H1 (cell line): Measurements from ENCODE around the gene HOXC5. TPM values are rescaled to one million over a fixed set of nuclear protein-coding genes. Genes with fewer than 3 reads are reported as not detected.

Experiments used
- CTCF ChIA-PET: fragments of 300-600 bp; sonication (Branson Sonifier 250); formaldehyde crosslinking; loops from one replicate; lab custom pipeline; 2021; ENCODE audit not compliant: partially characterized antibody; lab: Charles Lee
- POLR2A ChIA-PET: fragments of 300-600 bp; sonication (Branson Sonifier 250); formaldehyde crosslinking; loops from one replicate; lab custom pipeline; 2021; ENCODE audit warnings: inconsistent platforms; ENCODE audit not compliant: partially characterized antibody; lab: Charles Lee
- DNase-seq, 2 experiments: peaks; one replicate each; pipeline versions ENCODE4 v3.0.0 to v3.0.0-alpha.2; 2010 to 2022; ENCODE audit warnings: low spot score in 2 of 2, low read depth in 1 of 2, mixed read lengths in 1 of 2
- FAIRE-seq: peaks from 2 replicates; lab custom pipeline; 2011; peaks lifted over from hg19 to GRCh38; lab: Jason Lieb, UNC
- H2AFZ ChIP-seq: 2 replicates; pipeline ENCODE4 v1.8.1; 2012; ENCODE audit warnings: low read length, inconsistent platforms
- H2AK5ac ChIP-seq: 2 replicates; pipeline ENCODE4 v1.6.1; 2013; ENCODE audit warnings: low read depth, low read length
- H2BK120ac ChIP-seq: replicated peaks from 2 replicates; pipeline ENCODE3; 2013; ENCODE audit warnings: low read depth, low read length, inconsistent platforms
- H2BK12ac ChIP-seq: 2 replicates; pipeline ENCODE4 v1.6.1; 2013; ENCODE audit warnings: low read depth, low read length
- H2BK15ac ChIP-seq: 2 replicates; pipeline ENCODE4 v1.6.1; 2013; ENCODE audit warnings: low read length
- H2BK20ac ChIP-seq: 2 replicates; pipeline ENCODE4 v1.6.1; 2013; ENCODE audit warnings: low read length
- H2BK5ac ChIP-seq: 2 replicates; pipeline ENCODE4 v1.6.1; 2013; ENCODE audit warnings: low read depth, low read length
- H3K14ac ChIP-seq: 2 replicates; pipeline ENCODE4 v1.6.1; 2013; ENCODE audit warnings: inconsistent platforms; ENCODE audit not compliant: insufficient read length
- H3K18ac ChIP-seq: 2 replicates; pipeline ENCODE4 v1.6.1; 2013; ENCODE audit warnings: low read length; ENCODE audit errors: extremely low read depth
- H3K23ac ChIP-seq: 2 replicates; pipeline ENCODE4 v1.6.1; 2013; ENCODE audit warnings: inconsistent platforms; ENCODE audit not compliant: insufficient read length
- H3K23me2 ChIP-seq: 2 replicates; pipeline ENCODE4 v1.6.1; 2013; ENCODE audit warnings: low read depth, low read length
- H3K27ac ChIP-seq: 2 replicates; pipeline ENCODE4 v1.6.1; 2011; ENCODE audit warnings: low read depth, low read length, inconsistent platforms
- H3K27me3 ChIP-seq, 4 experiments: replicated peaks in 1 of 4; 1 replicate in 1 of 4; 2 replicates in 3 of 4; pipeline versions ENCODE4 v1.6.1 to v1.8.1; 2011 to 2013; ENCODE audit warnings: low read length in 3 of 4, mild to moderate bottlenecking in 3 of 4, inconsistent platforms in 2 of 4, mixed read lengths in 2 of 4, moderate library complexity in 1 of 4; ENCODE audit not compliant: control insufficient read depth in 3 of 4, insufficient read depth in 3 of 4; ENCODE audit errors: extremely low read depth in 1 of 4
- H3K36me3 ChIP-seq, 4 experiments: 2 replicates each; pipeline versions ENCODE4 v1.6.1 to v1.8.1; 2011 to 2013; ENCODE audit warnings: mild to moderate bottlenecking in 4 of 4, low read length in 3 of 4, moderate library complexity in 2 of 4, control low read depth in 1 of 4, inconsistent platforms in 1 of 4; ENCODE audit not compliant: insufficient read depth in 4 of 4, control insufficient read depth in 2 of 4
- H3K4ac ChIP-seq: replicated peaks from 2 replicates; pipeline ENCODE3; 2013; ENCODE audit warnings: low read length, low read depth, mixed read lengths, inconsistent platforms; ENCODE audit not compliant: insufficient read length
- H3K4me1 ChIP-seq, 4 experiments: replicated peaks in 1 of 4; 1 replicate in 1 of 4; 2 replicates in 3 of 4; pipeline versions ENCODE4 v1.6.1 to v1.8.1; 2011 to 2013; ENCODE audit warnings: low read length in 3 of 4, inconsistent platforms in 2 of 4, mixed read lengths in 1 of 4; ENCODE audit not compliant: insufficient read depth in 4 of 4, control insufficient read depth in 3 of 4
- H3K4me2 ChIP-seq, 2 experiments: 2 replicates each; pipeline versions ENCODE4 v1.6.1 to v1.8.1; 2011 to 2013; ENCODE audit warnings: low read depth in 2 of 2, low read length in 2 of 2, control low read depth in 1 of 2, inconsistent platforms in 1 of 2, mild to moderate bottlenecking in 1 of 2; ENCODE audit not compliant: insufficient read depth in 1 of 2
- H3K4me3 ChIP-seq, 4 experiments: fragments of 200-600, 300-600 bp in 1 of 4; sonication (generic), shearing (Covaris generic), sonication (Bioruptor Twin) in 1 of 4; 2 replicates each; pipeline versions ENCODE4 v1.5.1 to v1.8.1; 2011 to 2016; ENCODE audit warnings: low read length in 4 of 4, low read depth in 3 of 4, control low read depth in 2 of 4, inconsistent platforms in 2 of 4, mild to moderate bottlenecking in 2 of 4, mixed read lengths in 1 of 4, moderate library complexity in 1 of 4; ENCODE audit not compliant: insufficient read depth in 2 of 4; ENCODE audit errors: extremely low read depth in 1 of 4
- H3K56ac ChIP-seq: replicated peaks from 2 replicates; pipeline ENCODE3; 2013; ENCODE audit warnings: low read depth, mild to moderate bottlenecking, mixed read lengths, low read length, inconsistent platforms; ENCODE audit not compliant: insufficient read length
- H3K79me1 ChIP-seq: 2 replicates; pipeline ENCODE4 v1.6.1; 2013; ENCODE audit warnings: low read depth, low read length, control low read depth
- H3K79me2 ChIP-seq, 2 experiments: 2 replicates each; pipeline versions ENCODE4 v1.6.1 to v1.8.1; 2012 to 2013; ENCODE audit warnings: low read length in 2 of 2, mild to moderate bottlenecking in 2 of 2, inconsistent platforms in 1 of 2; ENCODE audit not compliant: insufficient read depth in 2 of 2, control insufficient read depth in 1 of 2
- H3K9ac ChIP-seq, 4 experiments: replicated peaks in 1 of 4; 1 replicate in 1 of 4; 2 replicates in 3 of 4; pipeline versions ENCODE4 v1.6.1 to v1.8.1; 2011 to 2013; ENCODE audit warnings: low read depth in 3 of 4, low read length in 3 of 4, control low read depth in 2 of 4, mild to moderate bottlenecking in 2 of 4, moderate library complexity in 2 of 4, inconsistent platforms in 1 of 4; ENCODE audit errors: extremely low read depth in 1 of 4
- H3K9me3 ChIP-seq, 2 experiments: 2 replicates each; pipeline versions ENCODE4 v1.6.1 to v1.8.1; 2012 to 2013; ENCODE audit warnings: mild to moderate bottlenecking in 2 of 2, moderate library complexity in 2 of 2, control low read depth in 1 of 2, inconsistent platforms in 1 of 2, low read depth in 1 of 2, low read length in 1 of 2, mixed read lengths in 1 of 2; ENCODE audit not compliant: insufficient read depth in 2 of 2
- H4K20me1 ChIP-seq, 2 experiments: replicated peaks in 1 of 2; 2 replicates each; pipeline versions ENCODE3 to v1.8.1; 2011 to 2013; ENCODE audit warnings: inconsistent platforms in 2 of 2, low read length in 2 of 2, mild to moderate bottlenecking in 1 of 2; ENCODE audit not compliant: insufficient read depth in 2 of 2, control insufficient read depth in 1 of 2
- H4K5ac ChIP-seq: 2 replicates; pipeline ENCODE4 v1.6.1; 2013; ENCODE audit warnings: low read length, low read depth, mixed read lengths, inconsistent platforms; ENCODE audit not compliant: insufficient read length
- H4K8ac ChIP-seq: 2 replicates; pipeline ENCODE4 v1.8.0; 2013; ENCODE audit warnings: mild to moderate bottlenecking, moderate library complexity, low read length, inconsistent platforms; ENCODE audit not compliant: insufficient read depth; ENCODE audit errors: extremely low read depth
- H4K91ac ChIP-seq: replicated peaks from 2 replicates; pipeline ENCODE3; 2013; ENCODE audit warnings: low read length, mixed read lengths, inconsistent platforms; ENCODE audit not compliant: insufficient read length
- ASH2L ChIP-seq: fragments of 200-600, 300-600 bp; sonication (generic); IDR thresholded peaks from one replicate; pipeline ENCODE4 v1.7.1; 2017; ENCODE audit warnings: low read length
- ATF3 ChIP-seq: IDR thresholded peaks from 2 replicates; pipeline ENCODE4 v1.6.1; 2011; ENCODE audit warnings: low read depth, mild to moderate bottlenecking, low read length; ENCODE audit not compliant: insufficient read depth
- BRCA1 ChIP-seq: IDR thresholded peaks from 2 replicates; pipeline ENCODE4 v1.6.1; 2012; ENCODE audit warnings: low read depth, low read length, improper control_type of control experiment
- EZH2 ChIP-seq: fragments of 200-600 bp; sonication (generic); IDR thresholded peaks from 2 replicates; pipeline ENCODE4 v1.7.1; 2012; ENCODE audit warnings: low read depth, mild to moderate bottlenecking, moderate library complexity, low read length, inconsistent platforms; ENCODE audit not compliant: severe bottlenecking
- HDAC2 ChIP-seq, 2 experiments: fragments of 300-600 bp in 1 of 2; sonication (generic) in 1 of 2; IDR thresholded peaks; 2 replicates each; pipeline ENCODE4 v1.6.1; 2011 to 2012; ENCODE audit warnings: low read depth in 2 of 2, low read length in 2 of 2, mild to moderate bottlenecking in 2 of 2, moderate library complexity in 2 of 2, borderline replicate concordance in 1 of 2, inconsistent platforms in 1 of 2
- JUND ChIP-seq: IDR thresholded peaks from 2 replicates; pipeline ENCODE4 v1.6.1; 2011; ENCODE audit warnings: mild to moderate bottlenecking, improper control_type of control experiment, low read length
- MAFK ChIP-seq: IDR thresholded peaks from 2 replicates; pipeline ENCODE4 v1.6.1; 2012; ENCODE audit warnings: low read depth, mild to moderate bottlenecking, improper control_type of control experiment, low read length
- POU5F1 ChIP-seq: IDR thresholded peaks from 2 replicates; pipeline ENCODE4 v1.6.1; 2011; ENCODE audit warnings: low read depth, mild to moderate bottlenecking, low read length, moderate library complexity
- RNF2 ChIP-seq: fragments of 200-900, 300-1000 bp; sonication (generic); IDR thresholded peaks from 2 replicates; pipeline ENCODE4 v1.7.1; 2016; ENCODE audit warnings: borderline replicate concordance, low read depth, mild to moderate bottlenecking, antibody characterized with exemption, low read length; ENCODE audit not compliant: poor library complexity, severe bottlenecking; ENCODE audit errors: missing control alignments
- SUZ12 ChIP-seq: fragments of 200-600 bp; sonication (generic); IDR thresholded peaks from 2 replicates; pipeline ENCODE4 v1.6.1; 2012; ENCODE audit warnings: mild to moderate bottlenecking, inconsistent platforms, low read length, moderate library complexity, mixed read lengths
- TEAD4 ChIP-seq: IDR thresholded peaks from 2 replicates; pipeline ENCODE4 v1.6.1; 2012; ENCODE audit warnings: low read depth, low read length, inconsistent platforms, mixed read lengths
- WGBS, 2 experiments: shearing (Covaris generic) in 1 of 2; methylation state at CpG; one replicate each; pipeline versions ENCODE4 v1.1.6 to v1.1.7; 2013 to 2015; ENCODE audit warnings: low lambda C conversion rate in 2 of 2, mixed read lengths in 2 of 2, inconsistent platforms in 1 of 2, low coverage in 1 of 2, missing lambda C conversion rate in 1 of 2; ENCODE audit not compliant: insufficient replicate concordance in 2 of 2, insufficient coverage in 1 of 2, insufficient read length in 1 of 2; ENCODE audit errors: extremely low coverage in 1 of 2, missing lambda C conversion rate in 1 of 2; 5-methylcytosine and 5-hydroxymethylcytosine counted together
- polyA plus RNA-seq, 7 experiments: library from polyadenylated mRNA; depleted of rRNA in 3 of 7; stranded (reverse) in 5 of 7; unstranded in 2 of 7; fragments of >200 nt in 5 of 7; fragments of 200-250 nt in 2 of 7; gene quantifications; 1 replicate in 5 of 7; 2 replicates in 1 of 7; 4 replicates in 1 of 7; pipeline versions ENCODE4 v1.2.1 to v1.2.3, GENCODE V29; 2011 to 2013; ENCODE audit warnings: missing spikeins in 2 of 7, mixed read lengths in 2 of 7
- total RNA-seq: library from RNA; stranded (reverse); fragmentation: NEBNext Ultra II Directional; extraction: Animal tissue kit (Norgen Biotek cat#: 25700); gene quantifications from 2 replicates; pipeline ENCODE4 v1.2.1, GENCODE V29; 2021

The HOXC5 gene
- total and polyA plus RNA-seq, 2 of the 8 experiments (the other 6 are each of a cell fraction or from before 2014, with no cell fraction given), result not detected

GRCh38 chr12:54054742-54055194 is 21.9 kb downstream of the HOXC5 start:
- no peak overlapping the region for H4K5ac ChIP-seq
- no peak overlapping the region for H2AFZ ChIP-seq
- H3K79me2 ChIP-seq, result no peaks in the 10 kb centered on the region
- H3K4me1 ChIP-seq, result peaks cover 4 to 22% (median 10%) of the 10 kb centered on the region in 4 experiments; a peak in 6 of 7 replicates
- H2BK15ac ChIP-seq, result no peak overlapping the region
- DNase-seq (no peak), FAIRE-seq (no peak)
- no peak overlapping the region for H3K23ac ChIP-seq
- no peak overlapping the region for H3K9ac ChIP-seq
- peaks cover 11 to 15% of the 10 kb centered on the region in 2 experiments for H4K20me1 ChIP-seq
- H3K9me3 ChIP-seq, result no peaks in the 10 kb centered on the region
- POLR2A ChIA-PET, result no interaction called here
- no peak overlapping the region for H2BK20ac ChIP-seq
- H3K4me2 ChIP-seq, result peak overlapping the region in 1 of 2 experiments; percentile 50; a peak in 1 of 4 replicates
- H2BK12ac ChIP-seq, result no peak overlapping the region
- no peak for TF ChIP-seq JUND
- TF ChIP-seq ATF3, result no peak
- peak; percentile 24 for TF ChIP-seq EZH2
- TF ChIP-seq ASH2L, result no peak
- TF ChIP-seq POU5F1, result no peak
- TF ChIP-seq RNF2, result peak; percentile 71
- no peak for TF ChIP-seq BRCA1
- no peak; the same call in 1 of the 2 replicates for TF ChIP-seq SUZ12
- TF ChIP-seq TEAD4, result no peak
- no peak for TF ChIP-seq MAFK
- TF ChIP-seq HDAC2 (IDR thresholded peaks at IDR 0.05; ENCODE audit: borderline replicate concordance in 1 of 2, low read depth in 2 of 2, low read length in 2 of 2), result no peak
- H2BK5ac ChIP-seq, result no peak overlapping the region
- H3K4ac ChIP-seq, result no peak overlapping the region
- no peak overlapping the region for H3K18ac ChIP-seq
- CTCF ChIA-PET, result interaction anchor here (0.7 to 4.9 kb wide), 13 partner anchors 10 to 153 kb away, joined by 3 to 34 read pairs (median 4); partner anchors contain the start of gene HOXC5
- WGBS, 2 experiments, result 13% methylated on average over 18 of the region's 24 CpGs; no CpG with 5 or more reads in 1 of the 2 experiments
- no peak overlapping the region for H3K56ac ChIP-seq
- no peak overlapping the region for H4K8ac ChIP-seq
- H3K27ac ChIP-seq, result no peak overlapping the region
- H2AK5ac ChIP-seq, result no peak overlapping the region
- no peaks in the 10 kb centered on the region for H3K36me3 ChIP-seq
- H3K79me1 ChIP-seq, result no peaks in the 10 kb centered on the region
- no peak overlapping the region; a peak in 1 of 8 replicates for H3K4me3 ChIP-seq
- H3K27me3 ChIP-seq, result peaks cover 96 to 100% (median 99%) of the 10 kb centered on the region in 4 experiments
- H4K91ac ChIP-seq, result no peak overlapping the region
- H3K23me2 ChIP-seq, result peaks cover 3% of the 10 kb centered on the region
- H2BK120ac ChIP-seq, result no peak overlapping the region
- H3K14ac ChIP-seq, result no peak overlapping the region
